Memory B cell (primary cell): Measurements from ENCODE around the gene NSUN6.

Source experiments
- ATAC-seq: fragments of 150-1000 bp; cut with Tn5 transposase; 2 replicates; pipeline ENCODE4 v1.10.0; 2021; ENCODE audit warnings: low read depth, mild to moderate bottlenecking, moderate library complexity
- DNase-seq, 2 donors: peaks; one replicate each; pipeline ENCODE4 v3.0.0; 2022; ENCODE audit warnings: low spot score in 2 of 2
- H3K27ac Mint-ChIP-seq: one replicate; pipeline ENCODE4 v1.8.0; 2022; ENCODE audit warnings: mild to moderate bottlenecking, moderate library complexity, mixed read lengths
- H3K27me3 Mint-ChIP-seq: one replicate; pipeline ENCODE4 v1.8.0; 2022; ENCODE audit warnings: mixed read lengths
- H3K36me3 Mint-ChIP-seq: one replicate; pipeline ENCODE4 v1.8.0; 2022; ENCODE audit warnings: mild to moderate bottlenecking, mixed read lengths
- H3K4me1 Mint-ChIP-seq: one replicate; pipeline ENCODE4 v1.8.0; 2022; ENCODE audit warnings: mixed read lengths
- H3K4me3 Mint-ChIP-seq: one replicate; pipeline ENCODE4 v1.8.0; 2022; ENCODE audit warnings: mild to moderate bottlenecking, moderate library complexity, mixed read lengths
- H3K9me3 Mint-ChIP-seq: one replicate; pipeline ENCODE4 v1.8.0; 2022; ENCODE audit warnings: mixed read lengths

Gene NSUN6

GRCh38 chr10:18545621-18546305 lies 105.6 kb downstream of the NSUN6 start:
- no peak overlapping the region for H3K27ac Mint-ChIP-seq
- H3K27me3 Mint-ChIP-seq, result no peaks in the 10 kb centered on the region
- no peak for DNase-seq
- ATAC-seq, result no peak
- no peak overlapping the region for H3K4me3 Mint-ChIP-seq
- peaks cover 25% of the 10 kb centered on the region for H3K36me3 Mint-ChIP-seq
- H3K9me3 Mint-ChIP-seq, result no peaks in the 10 kb centered on the region
- H3K4me1 Mint-ChIP-seq, result no peaks in the 10 kb centered on the region

DNA sequence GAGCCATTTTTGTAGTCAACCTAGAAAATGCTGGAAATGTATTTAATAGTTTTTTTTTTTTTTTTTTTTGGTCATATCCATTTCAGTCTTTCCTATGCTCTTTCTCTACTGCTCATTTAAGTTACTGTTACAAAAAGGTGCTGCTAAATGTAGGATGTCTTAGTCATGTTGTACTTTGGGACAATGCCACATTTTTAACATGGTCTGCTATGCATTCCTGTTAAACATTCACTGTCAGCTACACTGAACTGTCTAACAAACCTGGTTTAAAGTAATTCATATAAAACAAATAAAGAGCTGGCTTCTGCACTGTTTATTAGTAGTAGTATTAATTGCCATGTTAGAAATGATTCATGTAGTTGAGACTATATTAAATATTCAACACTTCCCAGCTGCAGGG lies 108.6 kb downstream of the NSUN6 start:
- no peak for DNase-seq

GRCh38 chr10:18540195-18540594 lies 111.2 kb downstream of the NSUN6 start:
- no peaks in the 10 kb centered on the region for H3K27me3 Mint-ChIP-seq
- H3K36me3 Mint-ChIP-seq, result peaks cover 26% of the 10 kb centered on the region
- H3K27ac Mint-ChIP-seq, result no peak overlapping the region
- DNase-seq (no peak), ATAC-seq (no peak)
- H3K4me3 Mint-ChIP-seq, result no peak overlapping the region
- H3K4me1 Mint-ChIP-seq, result no peaks in the 10 kb centered on the region
- H3K9me3 Mint-ChIP-seq, result no peaks in the 10 kb centered on the region

More for the DNA sequence above, 108.6 kb downstream of the NSUN6 start:
- Mint-ChIP-seq H3K4me3 (no peak overlapping the region), H3K27ac (no peak overlapping the region), H3K27me3 (no peaks in the 10 kb centered on the region), H3K9me3 (no peaks in the 10 kb centered on the region), H3K4me1 (no peaks in the 10 kb centered on the region), H3K36me3 (peaks cover 32% of the 10 kb centered on the region)
- ATAC-seq, result no peak

DNA sequence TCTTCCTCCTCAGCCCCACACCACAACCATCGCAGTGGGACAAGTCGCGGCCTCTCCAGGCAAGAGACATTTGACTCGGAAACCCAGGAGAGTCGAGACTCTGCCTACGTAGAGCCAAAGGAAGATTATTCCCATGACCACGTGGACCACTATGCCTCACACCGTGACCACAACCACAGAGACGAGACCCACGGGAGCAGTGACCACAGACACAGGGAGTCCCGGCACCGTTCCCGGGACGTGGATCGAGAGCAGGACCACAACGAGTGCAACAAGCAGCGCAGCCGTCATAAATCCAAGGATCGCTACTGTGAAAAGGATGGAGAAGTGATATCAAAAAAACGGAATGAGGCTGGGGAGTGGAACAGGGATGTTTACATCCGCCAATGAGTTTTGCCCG lies 112.1 kb downstream of the NSUN6 start:
- DNase-seq (no peak), ATAC-seq (no peak)
- H3K36me3 Mint-ChIP-seq, result peaks cover 27% of the 10 kb centered on the region
- no peak overlapping the region for H3K4me3 Mint-ChIP-seq
- H3K9me3 Mint-ChIP-seq, result no peaks in the 10 kb centered on the region
- H3K27me3 Mint-ChIP-seq, result no peaks in the 10 kb centered on the region
- no peak overlapping the region for H3K27ac Mint-ChIP-seq
- H3K4me1 Mint-ChIP-seq, result no peaks in the 10 kb centered on the region

DNA sequence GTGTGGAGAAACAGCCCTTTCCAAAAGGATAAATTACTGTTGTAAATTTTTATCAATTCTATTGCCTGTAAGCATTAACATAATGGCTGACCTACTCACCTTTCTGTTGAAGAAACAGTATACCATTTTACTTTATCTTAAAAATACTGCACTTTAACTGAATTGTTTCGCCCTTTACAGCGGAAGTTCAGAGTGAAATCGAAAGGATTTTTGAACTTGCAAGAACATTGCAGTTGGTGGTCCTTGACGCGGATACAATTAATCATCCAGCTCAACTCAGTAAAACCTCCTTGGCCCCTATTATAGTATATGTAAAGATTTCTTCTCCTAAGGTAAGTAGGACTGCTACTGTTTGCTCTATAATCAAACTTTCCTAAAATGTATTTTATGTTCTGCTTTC lies 117.5 kb downstream of the NSUN6 start:
- Mint-ChIP-seq H3K27ac (no peak overlapping the region), H3K27me3 (no peaks in the 10 kb centered on the region), H3K9me3 (peaks cover 7% of the 10 kb centered on the region), H3K4me3 (no peak overlapping the region), H3K36me3 (peaks cover 26% of the 10 kb centered on the region), H3K4me1 (no peaks in the 10 kb centered on the region)
- DNase-seq (no peak), ATAC-seq (no peak)

- Mint-ChIP-seq H3K27ac (no peak overlapping the region), H3K36me3 (peaks cover 22% of the 10 kb centered on the region), H3K9me3 (peaks cover 7% of the 10 kb centered on the region), H3K27me3 (no peaks in the 10 kb centered on the region), H3K4me1 (no peaks in the 10 kb centered on the region), H3K4me3 (no peak overlapping the region)
- ATAC-seq, result no peak
- DNase-seq, result no peak
Observed at GRCh38 chr10:18532881-18533535, 118.4 kb downstream of the NSUN6 start.

- H3K36me3 Mint-ChIP-seq, result peaks cover 14% of the 10 kb centered on the region
- H3K9me3 Mint-ChIP-seq, result peaks cover 7% of the 10 kb centered on the region
- H3K27ac Mint-ChIP-seq, result no peak overlapping the region
- ATAC-seq, result no peak
- no peaks in the 10 kb centered on the region for H3K4me1 Mint-ChIP-seq
- H3K27me3 Mint-ChIP-seq, result no peaks in the 10 kb centered on the region
- no peak for DNase-seq
- no peak overlapping the region for H3K4me3 Mint-ChIP-seq
Observed at GRCh38 chr10:18528292-18528691, 123.1 kb downstream of the NSUN6 start.

DNA sequence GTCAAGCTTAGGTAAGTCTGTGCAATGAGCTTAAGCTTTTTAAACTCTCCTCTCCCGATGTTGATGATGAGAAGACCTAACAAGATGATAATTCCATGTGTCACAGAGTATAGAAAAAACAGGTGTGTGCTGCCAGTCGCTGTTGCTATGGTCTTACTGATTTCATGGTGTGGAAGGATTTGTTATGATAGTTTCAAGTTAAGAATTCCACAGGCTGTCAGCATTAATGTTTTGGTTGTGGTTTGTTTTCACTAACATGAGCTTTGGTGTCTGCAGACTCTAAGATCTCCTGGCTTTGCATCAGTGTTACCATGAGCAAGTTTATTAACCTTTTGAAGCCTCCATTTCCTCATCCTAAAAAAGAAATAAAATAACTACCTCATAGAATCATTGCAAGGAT lies 123.7 kb downstream of the NSUN6 start:
- H3K27me3 Mint-ChIP-seq, result no peaks in the 10 kb centered on the region
- no peak overlapping the region for H3K27ac Mint-ChIP-seq
- H3K4me3 Mint-ChIP-seq, result no peak overlapping the region
- H3K4me1 Mint-ChIP-seq, result no peaks in the 10 kb centered on the region
- peaks cover 11% of the 10 kb centered on the region for H3K36me3 Mint-ChIP-seq
- no peak for ATAC-seq
- H3K9me3 Mint-ChIP-seq, result peaks cover 7% of the 10 kb centered on the region
- no peak for DNase-seq

GRCh38 chr10:18523858-18524257 lies 127.5 kb downstream of the NSUN6 start:
- H3K9me3 Mint-ChIP-seq, result peaks cover 5% of the 10 kb centered on the region
- no peaks in the 10 kb centered on the region for H3K27me3 Mint-ChIP-seq
- DNase-seq, result no peak
- ATAC-seq, result no peak
- no peak overlapping the region for H3K4me3 Mint-ChIP-seq
- H3K27ac Mint-ChIP-seq, result no peak overlapping the region
- no peaks in the 10 kb centered on the region for H3K4me1 Mint-ChIP-seq
- peaks cover 2% of the 10 kb centered on the region for H3K36me3 Mint-ChIP-seq

- H3K4me3 Mint-ChIP-seq, result no peak overlapping the region
- H3K27ac Mint-ChIP-seq, result no peak overlapping the region
- peaks cover 2% of the 10 kb centered on the region for H3K36me3 Mint-ChIP-seq
- DNase-seq, result no peak
- H3K9me3 Mint-ChIP-seq, result peaks cover 5% of the 10 kb centered on the region
- no peak for ATAC-seq
- no peaks in the 10 kb centered on the region for H3K27me3 Mint-ChIP-seq
- no peaks in the 10 kb centered on the region for H3K4me1 Mint-ChIP-seq
Observed at GRCh38 chr10:18523025-18523424, 128.4 kb downstream of the NSUN6 start.

DNA sequence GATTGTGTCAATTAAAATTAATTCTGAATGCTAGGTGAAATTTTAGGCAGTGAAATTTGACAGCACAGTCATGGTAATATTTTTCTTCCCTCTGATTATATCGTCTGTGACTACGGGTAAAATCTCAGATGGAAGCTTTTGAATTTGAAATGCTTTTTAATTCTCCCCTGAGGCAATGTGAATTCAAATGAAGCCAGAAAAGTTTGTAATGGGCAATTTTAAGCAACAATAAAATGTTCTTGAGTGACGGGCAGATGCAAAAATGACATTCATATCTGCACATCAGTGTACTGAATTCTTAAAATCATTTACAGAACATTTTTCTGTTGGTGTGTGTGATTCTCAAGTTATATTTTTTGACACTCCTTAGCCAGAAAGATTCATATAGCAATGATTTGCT lies 134.5 kb downstream of the NSUN6 start:
- peaks cover 17% of the 10 kb centered on the region for H3K36me3 Mint-ChIP-seq
- DNase-seq (no peak), ATAC-seq (no peak)
- H3K27ac Mint-ChIP-seq, result no peak overlapping the region
- H3K9me3 Mint-ChIP-seq, result peaks cover 14% of the 10 kb centered on the region
- H3K27me3 Mint-ChIP-seq, result no peaks in the 10 kb centered on the region
- no peak overlapping the region for H3K4me3 Mint-ChIP-seq
- no peaks in the 10 kb centered on the region for H3K4me1 Mint-ChIP-seq

- Mint-ChIP-seq H3K27ac (no peak overlapping the region), H3K4me1 (no peaks in the 10 kb centered on the region), H3K9me3 (peaks cover 10% of the 10 kb centered on the region), H3K27me3 (no peaks in the 10 kb centered on the region), H3K36me3 (peaks cover 15% of the 10 kb centered on the region), H3K4me3 (no peak overlapping the region)
- ATAC-seq, result no peak
- DNase-seq, result no peak
Observed at GRCh38 chr10:18514537-18514936, 136.8 kb downstream of the NSUN6 start.

DNA sequence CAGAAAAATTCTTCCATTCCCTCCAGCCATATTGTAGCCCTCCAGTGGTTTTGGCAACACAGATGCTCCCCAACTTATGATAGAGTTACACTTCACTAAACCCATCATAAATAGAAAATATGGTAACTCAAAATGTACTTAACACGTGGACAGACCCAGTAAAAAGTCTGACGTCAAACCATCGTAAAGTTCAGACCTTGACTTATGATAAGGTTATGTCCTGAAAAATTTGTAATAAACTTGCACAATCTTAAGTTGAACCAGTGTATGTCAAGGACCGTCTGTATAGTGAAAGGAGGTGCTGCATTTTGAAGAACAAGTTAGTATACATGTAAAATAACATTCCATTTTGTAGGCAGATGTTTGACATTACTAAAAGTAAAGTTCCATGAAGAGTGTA lies 142.8 kb downstream of the NSUN6 start:
- ATAC-seq (no peak), DNase-seq (no peak)
- Mint-ChIP-seq H3K27me3 (no peaks in the 10 kb centered on the region), H3K9me3 (peaks cover 7% of the 10 kb centered on the region), H3K36me3 (peaks cover 9% of the 10 kb centered on the region), H3K4me1 (no peaks in the 10 kb centered on the region), H3K4me3 (no peak overlapping the region), H3K27ac (no peak overlapping the region)

DNA sequence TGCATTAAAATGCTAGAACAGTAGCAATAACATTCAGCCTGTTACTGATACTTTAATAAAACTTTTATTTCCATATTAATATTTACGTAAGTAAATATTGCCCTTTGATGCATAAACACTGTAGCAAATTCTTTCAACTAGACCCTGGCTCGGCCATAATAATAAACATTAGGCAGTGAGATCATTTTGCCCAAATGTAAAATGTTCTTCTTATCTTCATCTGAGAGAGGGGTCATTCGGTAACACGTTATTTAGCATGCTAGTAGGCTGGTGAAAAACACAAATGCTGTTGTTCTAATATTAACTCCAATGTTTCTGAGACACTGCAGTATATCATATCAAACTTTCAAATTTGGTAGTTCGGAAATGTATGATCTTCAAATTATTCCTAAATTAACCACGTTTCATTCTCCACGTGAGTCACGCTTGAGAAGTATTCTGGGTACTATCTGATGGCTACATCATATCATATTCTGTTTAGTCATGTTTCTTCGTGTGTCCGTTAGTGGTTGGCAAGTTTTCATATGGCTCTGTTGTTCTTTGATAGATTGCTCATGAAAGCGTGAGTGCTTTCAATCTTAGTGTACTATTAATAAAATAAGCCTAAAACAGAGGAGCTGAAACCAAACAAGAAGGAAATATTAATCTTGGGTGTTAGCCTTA lies 145.8 kb downstream of the NSUN6 start:
- Mint-ChIP-seq H3K4me3 (no peak overlapping the region), H3K27ac (no peak overlapping the region), H3K9me3 (no peaks in the 10 kb centered on the region), H3K4me1 (no peaks in the 10 kb centered on the region), H3K27me3 (no peaks in the 10 kb centered on the region), H3K36me3 (no peaks in the 10 kb centered on the region)
- DNase-seq (no peak), ATAC-seq (no peak)
